Measurements from ENCODE around the gene BUB1B. TPM values are rescaled to one million over a fixed set of nuclear protein-coding genes. Genes with fewer than 3 reads are reported as not detected.
A peak's percentile ranks its signal among the peaks of the same experiment; 100 is the strongest.
"Not testable (repeated sequence)": the region's sequence is repeated elsewhere in the genome, so short reads cannot be mapped to it uniquely, and the experiment has no call there.

BUB1B gene
- total and polyA plus RNA-seq, 3 experiments from 2014 or later, result 0.26 to 50.3 (median 44.4) TPM

GRCh38 chr15:40130118-40130517 lies 30.8 kb upstream of the BUB1B start:
- no peaks in the 10 kb centered on the region for H3K36me3 ChIP-seq (ENCODE audit: insufficient read depth, low read length)
- Mint-ChIP-seq H3K36me3 (no peaks in the 10 kb centered on the region), H3K27ac (no peak overlapping the region), H3K4me1 (no peaks in the 10 kb centered on the region), H3K9me3 (no peaks in the 10 kb centered on the region), H3K27me3 (peaks cover 9 to 28% of the 10 kb centered on the region in 2 donors), H3K4me3 (no peak overlapping the region)
- H3K27ac ChIP-seq (ENCODE audit: low read depth, low read length), result no peak overlapping the region
- peaks cover 3% of the 10 kb centered on the region for H3K27me3 ChIP-seq (ENCODE audit: insufficient read depth, low read length, poor library complexity, severe bottlenecking)
- H3K4me1 ChIP-seq (ENCODE audit: insufficient read depth, low read length), result no peaks in the 10 kb centered on the region
- DNase-seq, result no peak
- H3K9me3 ChIP-seq (ENCODE audit: low read length), result no peaks in the 10 kb centered on the region
- H3K4me3 ChIP-seq (ENCODE audit: low read length), result no peak overlapping the region
- CTCF ChIA-PET, result no interaction called here
- POLR2A ChIA-PET, result no interaction called here

- DNase-seq, result no peak
- Mint-ChIP-seq H3K4me3 (peak overlapping the region in 1 of 7 donors; percentile 42), H3K9me3 (no peaks in the 10 kb centered on the region), H3K27me3 (peaks cover 9 to 28% of the 10 kb centered on the region in 2 donors), H3K4me1 (no peaks in the 10 kb centered on the region), H3K36me3 (no peaks in the 10 kb centered on the region), H3K27ac (peak overlapping the region in 4 of 8 donors; percentile 6 to 77 (median 19))
- Histone ChIP-seq H3K27me3 (ENCODE audit: insufficient read depth, low read length, poor library complexity, severe bottlenecking) (peaks cover 3% of the 10 kb centered on the region), H3K4me1 (ENCODE audit: insufficient read depth, low read length) (no peaks in the 10 kb centered on the region), H3K9me3 (ENCODE audit: low read length) (no peaks in the 10 kb centered on the region), H3K4me3 (ENCODE audit: low read length) (no peak overlapping the region), H3K27ac (ENCODE audit: low read depth, low read length) (no peak overlapping the region), H3K36me3 (ENCODE audit: insufficient read depth, low read length) (no peaks in the 10 kb centered on the region)
- ChIA-PET CTCF (no interaction called here), POLR2A (no interaction called here)
These were observed 29.9 kb upstream of the BUB1B start for GRCh38 chr15:40130799-40131502.

DNA sequence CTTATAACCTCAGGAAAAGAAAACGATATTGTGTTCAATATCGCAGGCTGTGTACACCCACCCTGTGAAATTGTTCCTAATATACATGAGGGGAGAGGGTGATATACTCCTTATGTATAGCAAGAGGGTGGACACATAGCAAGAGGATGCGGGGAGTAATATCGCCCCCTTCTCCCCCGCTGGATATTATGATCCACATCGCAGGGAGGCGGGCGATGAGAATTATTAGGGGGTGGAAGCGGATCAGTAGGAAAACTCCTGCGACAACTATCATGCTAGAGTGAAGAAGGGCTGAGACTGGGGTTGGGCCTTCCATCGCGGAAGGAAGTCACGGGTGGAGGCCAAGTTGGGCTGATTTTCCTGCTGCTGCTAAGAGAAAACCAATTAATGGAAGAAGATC lies 27.3 kb upstream of the BUB1B start:
- no peak overlapping the region for H3K4me3 ChIP-seq (ENCODE audit: low read length)
- no peaks in the 10 kb centered on the region for H3K36me3 ChIP-seq (ENCODE audit: insufficient read depth, low read length)
- no peaks in the 10 kb centered on the region for H3K36me3 Mint-ChIP-seq
- H3K9me3 ChIP-seq (ENCODE audit: low read length), result no peaks in the 10 kb centered on the region
- H3K27ac ChIP-seq (ENCODE audit: low read depth, low read length), result no peak overlapping the region
- H3K27me3 Mint-ChIP-seq, result peaks cover 7 to 15% of the 10 kb centered on the region in 2 donors
- H3K4me3 Mint-ChIP-seq, result no peak overlapping the region
- ChIA-PET CTCF (no interaction called here), POLR2A (no interaction called here)
- no peaks in the 10 kb centered on the region for H3K4me1 ChIP-seq (ENCODE audit: insufficient read depth, low read length)
- H3K27me3 ChIP-seq (ENCODE audit: insufficient read depth, low read length, poor library complexity, severe bottlenecking), result peaks cover 3% of the 10 kb centered on the region
- H3K9me3 Mint-ChIP-seq, result no peaks in the 10 kb centered on the region
- no peak for DNase-seq
- no peak overlapping the region for H3K27ac Mint-ChIP-seq
- H3K4me1 Mint-ChIP-seq, result no peaks in the 10 kb centered on the region

DNA sequence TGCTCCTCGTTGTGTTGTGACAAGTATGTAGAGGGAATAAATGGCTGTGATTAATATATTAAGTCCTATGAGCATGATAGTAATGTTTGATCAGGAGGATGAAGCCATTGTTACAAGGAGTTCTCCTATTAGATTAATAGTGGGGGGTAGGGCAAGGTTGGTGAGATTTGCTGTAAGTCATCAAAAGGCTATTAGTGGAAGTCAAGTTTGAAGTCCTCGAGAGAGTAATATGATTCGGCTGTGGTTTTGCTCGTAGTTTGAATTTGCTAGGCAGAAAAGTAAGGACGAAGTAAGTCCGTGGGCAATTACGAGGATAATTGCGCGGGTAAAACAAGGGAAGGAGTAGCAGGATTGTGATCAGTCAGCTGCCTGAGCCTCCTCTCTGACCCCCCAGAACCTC lies 26.0 kb upstream of the BUB1B start:
- Histone ChIP-seq H3K36me3 (ENCODE audit: insufficient read depth, low read length) (no peaks in the 10 kb centered on the region), H3K4me1 (ENCODE audit: insufficient read depth, low read length) (no peaks in the 10 kb centered on the region), H3K4me3 (ENCODE audit: low read length) (no peak overlapping the region), H3K27ac (ENCODE audit: low read depth, low read length) (no peak overlapping the region), H3K27me3 (ENCODE audit: insufficient read depth, low read length, poor library complexity, severe bottlenecking) (peaks cover 1% of the 10 kb centered on the region), H3K9me3 (ENCODE audit: low read length) (no peaks in the 10 kb centered on the region)
- Mint-ChIP-seq H3K36me3 (no peaks in the 10 kb centered on the region), H3K4me1 (no peaks in the 10 kb centered on the region), H3K27ac (peak overlapping the region in 1 of 8 donors; percentile 81), H3K9me3 (no peaks in the 10 kb centered on the region), H3K27me3 (peaks cover 1 to 4% of the 10 kb centered on the region in 2 donors), H3K4me3 (no peak overlapping the region)
- DNase-seq, result no peak
- ChIA-PET POLR2A (no interaction called here), CTCF (no interaction called here)

DNA sequence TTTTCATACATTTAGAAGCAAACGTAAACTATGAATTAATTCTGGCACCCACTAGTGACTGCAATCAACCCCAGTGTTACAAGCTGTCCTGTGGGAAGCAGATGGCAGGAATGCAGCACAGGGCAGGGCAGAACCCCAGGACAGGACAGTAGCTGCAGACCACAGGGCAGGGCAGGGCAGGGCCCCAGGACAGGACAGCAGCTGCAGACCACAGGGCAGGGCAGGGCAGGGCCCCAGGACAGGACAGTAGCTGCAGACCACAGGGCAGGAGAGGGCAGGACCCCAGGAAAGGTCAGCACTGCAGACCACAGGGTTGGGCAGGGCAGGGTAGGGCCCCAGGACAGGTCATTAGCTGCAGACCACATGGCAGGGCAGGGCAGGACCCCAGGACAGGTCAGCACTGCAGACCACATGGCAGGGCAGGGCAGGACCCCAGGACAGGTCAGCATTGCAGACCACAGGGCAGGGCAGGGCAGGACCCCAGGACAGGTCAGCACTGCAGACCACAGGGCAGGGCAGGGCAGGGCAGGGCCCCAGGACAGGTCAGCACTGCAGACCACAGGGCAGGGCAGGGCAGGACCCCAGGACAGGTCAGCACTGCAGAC lies 24.9 kb upstream of the BUB1B start:
- POLR2A ChIA-PET, H3K4me3 Mint-ChIP-seq, H3K9me3 Mint-ChIP-seq: not testable (repeated sequence)

GRCh38 chr15:40136470-40137302 lies 24.2 kb upstream of the BUB1B start:
- Mint-ChIP-seq H3K4me3 (no peak overlapping the region), H3K36me3 (no peaks in the 10 kb centered on the region), H3K27ac (no peak overlapping the region), H3K27me3 (no peaks in the 10 kb centered on the region), H3K4me1 (no peaks in the 10 kb centered on the region), H3K9me3 (no peaks in the 10 kb centered on the region)
- no peak for DNase-seq
- ChIA-PET CTCF (no interaction called here), POLR2A (no interaction called here)
- no peaks in the 10 kb centered on the region for H3K9me3 ChIP-seq (ENCODE audit: low read length)
- H3K4me1 ChIP-seq (ENCODE audit: insufficient read depth, low read length), result no peaks in the 10 kb centered on the region
- no peak overlapping the region for H3K27ac ChIP-seq (ENCODE audit: low read depth, low read length)
- H3K27me3 ChIP-seq (ENCODE audit: insufficient read depth, low read length, poor library complexity, severe bottlenecking), result no peaks in the 10 kb centered on the region
- no peaks in the 10 kb centered on the region for H3K36me3 ChIP-seq (ENCODE audit: insufficient read depth, low read length)
- H3K4me3 ChIP-seq (ENCODE audit: low read length), result no peak overlapping the region

More for the DNA sequence above, 24.9 kb upstream of the BUB1B start:
- DNase-seq; H3K27ac ChIP-seq (ENCODE audit: low read depth, low read length); H3K36me3 Mint-ChIP-seq; H3K27me3 Mint-ChIP-seq; CTCF ChIA-PET; H3K4me1 Mint-ChIP-seq; H3K27me3 ChIP-seq (ENCODE audit: insufficient read depth, low read length, poor library complexity, severe bottlenecking); H3K36me3 ChIP-seq (ENCODE audit: insufficient read depth, low read length); H3K9me3 ChIP-seq (ENCODE audit: low read length); H3K4me3 ChIP-seq (ENCODE audit: low read length); H3K27ac Mint-ChIP-seq; H3K4me1 ChIP-seq (ENCODE audit: insufficient read depth, low read length): not testable (repeated sequence)

DNA sequence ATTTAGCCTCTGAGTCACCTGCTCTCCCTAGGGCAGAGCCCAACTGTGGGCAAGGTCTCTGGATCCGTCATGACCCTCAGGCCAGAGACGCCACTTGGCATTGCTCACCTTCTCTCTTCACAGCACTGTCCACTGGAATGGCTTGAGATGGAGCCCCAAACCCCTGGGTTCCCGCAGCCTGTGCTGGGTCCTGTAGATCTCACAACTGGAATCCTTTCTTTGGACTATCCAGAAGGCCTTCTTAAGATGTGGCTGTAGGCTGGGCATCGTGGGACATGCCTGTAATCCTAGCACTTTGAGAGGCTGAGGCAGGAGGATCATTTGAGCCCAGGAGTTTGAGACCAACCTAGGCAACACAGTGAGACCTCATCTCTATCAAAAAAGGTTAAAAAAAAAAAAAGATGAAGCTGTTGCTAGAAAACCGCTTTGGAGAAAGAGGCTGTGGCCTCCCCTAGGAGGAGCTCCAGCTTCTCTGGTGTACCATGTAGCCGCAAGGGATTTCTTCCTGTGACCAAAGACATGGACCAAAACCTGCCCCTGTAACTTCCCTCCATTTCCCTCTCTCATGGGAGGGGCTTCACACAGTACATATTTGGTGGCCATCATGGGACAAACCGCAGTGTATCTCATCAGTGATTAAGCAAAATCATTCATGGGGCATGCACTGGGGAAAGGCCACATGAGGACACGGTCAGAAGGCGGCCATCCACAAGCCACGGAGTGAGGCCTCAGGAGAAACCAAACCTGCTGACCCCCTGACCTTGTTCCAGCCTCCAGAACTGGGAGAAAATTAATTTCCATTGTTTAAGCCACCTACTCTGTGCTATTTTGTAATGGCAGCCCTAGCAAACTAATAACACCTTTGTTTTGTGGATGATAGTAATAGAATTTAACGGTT lies 23.3 kb upstream of the BUB1B start:
- H3K27ac Mint-ChIP-seq, result no peak overlapping the region

GRCh38 chr15:40138201-40138570 lies 22.7 kb upstream of the BUB1B start:
- CTCF ChIA-PET; H3K9me3 ChIP-seq (ENCODE audit: low read length); H3K9me3 Mint-ChIP-seq; DNase-seq; H3K27me3 Mint-ChIP-seq; H3K27me3 ChIP-seq (ENCODE audit: insufficient read depth, low read length, poor library complexity, severe bottlenecking); H3K27ac ChIP-seq (ENCODE audit: low read depth, low read length); H3K4me1 ChIP-seq (ENCODE audit: insufficient read depth, low read length); H3K36me3 Mint-ChIP-seq; POLR2A ChIA-PET; H3K4me3 ChIP-seq (ENCODE audit: low read length); H3K4me1 Mint-ChIP-seq; H3K4me3 Mint-ChIP-seq; H3K36me3 ChIP-seq (ENCODE audit: insufficient read depth, low read length); H3K27ac Mint-ChIP-seq: not testable (repeated sequence)

More for the DNA sequence above, 23.3 kb upstream of the BUB1B start:
- H3K4me1 ChIP-seq (ENCODE audit: insufficient read depth, low read length), result no peaks in the 10 kb centered on the region
- DNase-seq, result no peak
- H3K27me3 Mint-ChIP-seq, result no peaks in the 10 kb centered on the region
- ChIA-PET CTCF (no interaction called here), POLR2A (no interaction called here)
- no peaks in the 10 kb centered on the region for H3K36me3 ChIP-seq (ENCODE audit: insufficient read depth, low read length)
- H3K9me3 Mint-ChIP-seq, result no peaks in the 10 kb centered on the region
- no peaks in the 10 kb centered on the region for H3K4me1 Mint-ChIP-seq
- no peaks in the 10 kb centered on the region for H3K36me3 Mint-ChIP-seq
- H3K9me3 ChIP-seq (ENCODE audit: low read length), result no peaks in the 10 kb centered on the region
- no peak overlapping the region for H3K4me3 ChIP-seq (ENCODE audit: low read length)
- H3K27ac ChIP-seq (ENCODE audit: low read depth, low read length), result no peak overlapping the region
- H3K4me3 Mint-ChIP-seq, result no peak overlapping the region
- H3K27me3 ChIP-seq (ENCODE audit: insufficient read depth, low read length, poor library complexity, severe bottlenecking), result no peaks in the 10 kb centered on the region

Measured in CD8-positive, alpha-beta memory T cell (primary cell).